ENCODE data around the gene SLC7A14. TPM values are rescaled to one million over a fixed set of nuclear protein-coding genes. Genes with fewer than 3 reads are reported as not detected.

Gene SLC7A14
- total and polyA plus RNA-seq, 2 of the 4 experiments (the other 2 are of a cell fraction): 2.7 to 6.8 TPM

DNA sequence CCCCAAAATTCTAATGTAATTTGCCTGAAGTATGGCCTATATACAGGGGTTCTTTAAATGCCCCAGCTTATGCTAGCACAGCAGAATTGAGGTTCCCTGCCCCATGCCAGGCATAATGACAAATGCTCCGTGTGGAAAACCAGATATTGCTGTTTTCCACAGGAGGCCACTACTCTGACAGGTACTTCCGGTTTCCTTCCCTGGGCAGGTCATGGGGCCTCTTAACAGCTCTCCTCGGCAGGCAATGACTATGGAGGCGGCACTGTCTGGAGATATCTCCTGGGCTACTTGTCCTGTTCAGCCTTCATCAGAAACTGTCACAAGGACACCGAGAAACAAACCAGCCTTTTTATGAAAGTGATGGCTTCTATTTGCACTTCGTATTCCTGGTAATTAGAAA is 54.8 kb downstream of the SLC7A14 start:
- CTCF ChIA-PET: no interaction called here
- WGBS, 2 experiments (ENCODE audit: extremely low coverage in 2 of 2, insufficient read length in 1 of 2): 73% methylated on average over 3 of the region's 6 CpGs; no CpG with 5 or more reads in 1 of the 2 experiments
- Histone ChIP-seq H3K9ac (ENCODE audit: low read depth, low read length) (no peak overlapping the region), H2AK5ac (ENCODE audit: low read depth, low read length) (no peak overlapping the region), H2AK9ac (replicated peaks; ENCODE audit: low read depth, low read length, poor library complexity) (no peak overlapping the region), H3K36me3 (ENCODE audit: control insufficient read depth, insufficient read depth, low read length) (peaks cover 1% of the 10 kb centered on the region; the same call in 1 of the 2 replicates), H2BK5ac (ENCODE audit: low read depth, low read length, poor library complexity, severe bottlenecking) (no peak overlapping the region), H3K9me3 (ENCODE audit: control insufficient read depth, insufficient read depth, low read length) (no peaks in the 10 kb centered on the region), H3K79me1 (ENCODE audit: low read depth in 1 of 2, low read length in 2 of 2) (no peaks in the 10 kb centered on the region), H3K56ac (ENCODE audit: extremely low read depth, insufficient read depth, low read length) (no peak overlapping the region), H3K27ac (ENCODE audit: insufficient read depth, low read length) (no peak overlapping the region), H3K23ac (ENCODE audit: low read depth, low read length) (no peak overlapping the region), H3K14ac (replicated peaks; ENCODE audit: low read depth, low read length) (no peak overlapping the region), H2AFZ (replicated peaks; ENCODE audit: low read length, poor library complexity) (no peak overlapping the region), H3K18ac (ENCODE audit: low read depth, low read length) (no peak overlapping the region), H3K4me1 (ENCODE audit: control insufficient read depth, insufficient read depth, low read length) (no peaks in the 10 kb centered on the region; the same call in 1 of the 2 replicates), H2BK15ac (ENCODE audit: low read depth, low read length) (no peak overlapping the region), H3K4me3 (ENCODE audit: insufficient read depth, low read depth, low read length) (no peak overlapping the region), H3K4me2 (ENCODE audit: low read depth, low read length) (no peak overlapping the region), H3K27me3 (ENCODE audit: control insufficient read depth, insufficient read depth, low read length) (no peaks in the 10 kb centered on the region; the same call in 1 of the 2 replicates), H3K4ac (ENCODE audit: low read depth, low read length) (no peak overlapping the region), H2BK20ac (ENCODE audit: low read depth, low read length) (no peak overlapping the region), H2BK120ac (ENCODE audit: low read depth, low read length) (no peak overlapping the region), H4K91ac (ENCODE audit: insufficient read depth, low read depth, low read length) (no peak overlapping the region), H4K8ac (ENCODE audit: low read depth in 2 of 2, low read length in 2 of 2) (no peak overlapping the region), H3K9me1 (ENCODE audit: insufficient read depth, low read length) (0 out of 2 replicates have a peak, but pooled peaks cover 4% of the 10 kb centered on the region), H4K5ac (ENCODE audit: low read depth, low read length) (no peak overlapping the region), H4K20me1 (ENCODE audit: insufficient read depth, low read length) (no peaks in the 10 kb centered on the region)
- DNase-seq (no peak), ATAC-seq (ENCODE audit: low read depth) (no peak)
- BruUV-seq (replicated peaks): no TSS peak
- TF ChIP-seq MAZ (IDR thresholded peaks at IDR 0.05; ENCODE audit: borderline replicate concordance, low read depth, low read length): no peak
- TF ChIP-seq CTCF (conservative IDR thresholded peaks at IDR 0.05; ENCODE audit: low read depth, low read length): no peak
- TF ChIP-seq MXI1 (IDR thresholded peaks at IDR 0.05; ENCODE audit: borderline replicate concordance, low read depth, low read length): no peak
- no peak for TF ChIP-seq FOS (IDR thresholded peaks at IDR 0.05; ENCODE audit: low read depth, low read length)
- no peak for TF ChIP-seq NFE2L2 (IDR thresholded peaks at IDR 0.05; ENCODE audit: low read depth, low read length)
- no peak for TF ChIP-seq SMC3 (IDR thresholded peaks at IDR 0.05; ENCODE audit: low read depth, low read length)
- TF ChIP-seq RAD21 (IDR thresholded peaks at IDR 0.05; ENCODE audit: low read length): no peak
- no peak for TF ChIP-seq BHLHE40 (IDR thresholded peaks at IDR 0.05; ENCODE audit: low read depth, low read length)
- TF ChIP-seq POLR2A (IDR thresholded peaks at IDR 0.05; ENCODE audit: low read depth, low read length): no peak
- no peak for TF ChIP-seq CHD1 (IDR thresholded peaks at IDR 0.05; ENCODE audit: low read depth, low read length)
- TF ChIP-seq RFX5 (IDR thresholded peaks at IDR 0.05; ENCODE audit: low read depth, low read length): no peak
- TF ChIP-seq, protein P1, sequence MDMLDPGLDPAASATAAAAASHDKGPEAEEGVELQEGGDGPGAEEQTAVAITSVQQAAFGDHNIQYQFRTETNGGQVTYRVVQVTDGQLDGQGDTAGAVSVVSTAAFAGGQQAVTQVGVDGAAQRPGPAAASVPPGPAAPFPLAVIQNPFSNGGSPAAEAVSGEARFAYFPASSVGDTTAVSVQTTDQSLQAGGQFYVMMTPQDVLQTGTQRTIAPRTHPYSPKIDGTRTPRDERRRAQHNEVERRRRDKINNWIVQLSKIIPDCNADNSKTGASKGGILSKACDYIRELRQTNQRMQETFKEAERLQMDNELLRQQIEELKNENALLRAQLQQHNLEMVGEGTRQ (IDR thresholded peaks at IDR 0.05; ENCODE audit: low read depth, low read length): no peak
- intact Hi-C loops (cut with micrococcal nuclease) (no loop called here), in situ Hi-C loops (cut with MboI; ENCODE audit: low sequenced_read_pairs) (no loop called here), dilution Hi-C loops (cut with HindIII; ENCODE audit: low sequenced_read_pairs, unreplicated experiment) (no loop called here)
- POLR2A ChIA-PET (ENCODE audit: unreplicated experiment): no interaction called here

Measured in IMR-90 (cell line).